GM23248 (cell line): ENCODE data around the gene UBE2V1.

Experiments used
- EZH2 ChIP-seq: fragments of 200-600 bp; sonication (generic); IDR thresholded peaks from 2 replicates; pipeline ENCODE4 v1.6.1; 2018; ENCODE audit warnings: antibody characterized with exemption, mild to moderate bottlenecking; ENCODE audit not compliant: insufficient read depth, poor library complexity, severe bottlenecking
- EZH2phosphoT487 ChIP-seq: fragments of 200-600 bp; sonication (generic); IDR thresholded peaks from 2 replicates; pipeline ENCODE4 v1.6.1; 2018; ENCODE audit warnings: antibody characterized with exemption, moderate library complexity, mild to moderate bottlenecking, low read depth; ENCODE audit not compliant: insufficient read depth

GRCh38 chr20:50123418-50123817, 10.5 kb upstream of the UBE2V1 start:
- no peak for TF ChIP-seq EZH2phosphoT487
- no peak for TF ChIP-seq EZH2
